Sciatic nerve (tissue), 2 donors: ENCODE data around the gene ANO2. TPM values are rescaled to one million over a fixed set of nuclear protein-coding genes. Genes with fewer than 3 reads are reported as not detected.
A peak's percentile ranks its signal among the peaks of the same experiment; 100 is the strongest.

Experiments
- ATAC-seq: fragments of 200-7000 bp; cut with Tn5 transposase; one replicate; pipeline ENCODE4 v1.9.1; 2020; ENCODE audit warnings: mild to moderate bottlenecking, moderate library complexity
- DNase-seq: peaks from one replicate; pipeline ENCODE4 v3.0.0-alpha.2; 2020; ENCODE audit warnings: low spot score
- intact Hi-C: fragments of 100-400 bp; cut with DNase I; formaldehyde crosslinking; loops from one replicate; pipeline ENCODE4 v1.14.2; 2022
- total RNA-seq: library from RNA; stranded (reverse); fragmentation: NEBNext Ultra II Directional; extraction: Animal tissue kit (Norgen Biotek cat#: 25700); gene quantifications from one replicate; pipeline ENCODE4 v1.2.1, GENCODE V29; 2021
- donor health status: DM: no; HTN: no; CAD: no.
- donor health status: DM: no; HTN: no; CAD: no.

The ANO2 gene
- total RNA-seq, 1 donor from 2014 or later: 30.4 TPM

DNA sequence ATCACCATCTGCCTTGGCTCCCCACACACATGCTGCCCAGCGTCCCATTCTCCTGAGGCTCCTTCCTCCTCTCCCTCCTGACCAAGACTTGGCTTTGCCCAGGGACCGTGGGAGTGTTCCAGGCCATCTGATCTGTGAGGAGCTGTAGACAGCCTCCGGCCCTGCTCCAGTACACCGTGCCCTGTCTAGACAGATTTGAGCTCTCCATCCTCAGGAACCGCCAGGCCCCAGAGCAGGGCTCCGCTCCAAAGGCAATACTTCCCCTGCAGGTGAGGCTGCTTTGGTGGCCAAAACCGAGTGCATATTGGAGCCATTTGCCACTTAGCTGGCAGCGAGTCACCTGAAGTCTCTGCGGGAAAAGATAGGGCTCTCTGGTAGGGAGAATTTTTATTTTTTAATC is 147.4 kb downstream of the ANO2 start:
- no peak for ATAC-seq

GRCh38 chr12:5796959-5797225 is 148.2 kb downstream of the ANO2 start:
- DNase-seq: no peak

More for the DNA sequence above, 147.4 kb downstream of the ANO2 start:
- intact Hi-C loops: no loop called here
- no peak for DNase-seq

GRCh38 chr12:5796171-5796958 is 148.7 kb downstream of the ANO2 start:
- DNase-seq (no peak), ATAC-seq (peak; percentile 59)
- intact Hi-C loops: no loop called here

More at GRCh38 chr12:5796959-5797225, 148.2 kb downstream of the ANO2 start:
- no peak for ATAC-seq
- intact Hi-C loops: no loop called here

DNA sequence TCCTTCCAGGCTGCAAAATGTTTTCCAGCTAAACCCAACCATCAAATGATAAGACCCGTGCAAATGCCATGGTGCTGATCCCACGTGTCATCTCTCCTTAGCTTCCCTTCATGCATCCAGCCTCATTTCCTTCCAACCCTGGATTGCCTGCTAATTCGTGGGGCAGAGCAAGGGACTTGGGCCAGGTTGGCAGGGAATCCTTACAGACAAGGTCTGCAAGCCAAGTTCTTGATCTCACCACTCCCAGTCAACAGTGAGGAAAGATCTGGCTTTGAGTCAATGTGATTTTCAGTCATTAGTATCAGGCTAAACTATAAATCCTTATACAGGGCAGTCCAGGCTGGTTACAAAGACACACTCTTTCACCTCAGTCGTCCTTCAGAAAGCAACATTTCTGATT is 150.9 kb downstream of the ANO2 start:
- DNase-seq (no peak), ATAC-seq (no peak)
- intact Hi-C loops: no loop called here

GRCh38 chr12:5792343-5792742 is 152.7 kb downstream of the ANO2 start:
- intact Hi-C loops: no loop called here
- DNase-seq (no peak), ATAC-seq (no peak)

DNA sequence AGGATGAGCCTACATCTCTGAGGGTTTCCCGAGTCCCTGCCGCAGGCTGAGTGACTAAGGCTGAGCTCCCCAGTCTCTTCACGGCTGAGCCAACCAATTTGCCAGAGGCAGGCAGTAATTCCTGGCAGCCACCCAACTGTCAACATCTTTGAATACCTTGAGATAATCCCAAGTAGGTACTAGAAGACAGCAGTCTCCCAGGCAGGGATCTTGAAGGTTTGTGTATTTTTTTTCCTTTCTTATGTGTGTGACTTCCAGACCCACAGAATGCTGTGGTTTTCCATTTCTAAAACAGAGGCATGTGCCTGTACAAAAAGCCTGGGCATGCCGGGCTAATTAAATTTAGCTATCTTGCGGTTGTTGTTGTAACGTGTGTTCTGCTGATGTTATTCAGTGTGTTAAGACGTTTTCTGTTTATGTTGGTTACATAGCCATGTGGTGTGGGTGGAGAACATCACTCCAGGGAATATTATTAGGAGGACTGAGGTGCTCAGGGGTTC is 155.5 kb downstream of the ANO2 start:
- DNase-seq: no peak
- ATAC-seq: no peak
- intact Hi-C loops: no loop called here

GRCh38 chr12:5787828-5788227 is 157.2 kb downstream of the ANO2 start:
- ATAC-seq: no peak
- no peak for DNase-seq
- intact Hi-C loops: no loop called here

DNA sequence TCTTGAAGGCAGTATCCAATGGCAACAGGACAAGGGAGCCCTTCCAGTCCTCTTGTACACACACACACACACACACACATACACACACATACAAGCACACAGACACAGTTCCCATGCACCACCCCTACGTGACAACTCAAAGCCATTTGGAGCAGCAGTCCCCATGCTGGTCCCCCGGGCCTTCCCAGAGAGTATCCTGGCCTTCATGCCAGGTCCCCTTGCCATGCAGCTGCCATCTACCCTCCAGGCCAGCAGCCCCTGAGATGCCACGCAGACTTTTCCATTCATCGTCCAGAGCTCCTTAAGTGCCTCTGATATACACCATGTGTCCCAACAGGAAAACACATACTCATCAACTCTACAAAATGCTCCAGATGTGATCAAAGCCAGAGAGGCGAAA is 159.5 kb downstream of the ANO2 start:
- ATAC-seq: no peak
- intact Hi-C loops: no loop called here
- no peak for DNase-seq

DNA sequence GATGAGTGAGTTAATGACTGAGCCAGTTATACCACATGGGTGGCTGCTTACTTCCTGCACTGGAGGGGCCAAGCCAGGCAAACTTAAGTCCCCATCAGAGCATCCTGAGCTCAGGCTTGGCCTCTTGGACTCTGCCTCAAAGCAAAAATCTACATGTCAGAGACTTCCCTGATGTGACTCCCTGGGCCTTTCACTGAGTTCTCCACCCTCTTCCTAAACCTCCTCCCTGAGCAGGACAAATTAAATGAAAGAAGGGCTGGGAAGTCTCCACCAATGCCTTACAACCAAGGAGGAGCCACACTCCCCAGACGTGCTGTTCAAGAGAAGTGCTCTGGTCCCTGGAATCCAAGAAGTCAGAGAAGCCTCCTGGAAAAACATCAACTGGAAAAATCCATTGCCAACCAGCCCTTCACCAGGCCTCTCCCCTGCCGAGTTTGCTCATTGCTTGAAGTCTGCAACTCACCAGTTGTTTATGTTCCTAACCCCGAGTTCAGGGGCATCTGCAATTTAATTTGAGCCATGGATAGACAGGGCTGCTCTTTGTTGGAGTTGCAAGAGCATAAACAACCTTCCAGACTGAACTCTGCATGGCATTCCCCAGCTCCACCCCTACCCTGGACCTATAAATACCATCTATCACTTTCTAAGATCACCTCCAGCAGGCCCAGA is 160.5 kb downstream of the ANO2 start:
- ATAC-seq (no peak), DNase-seq (no peak)
- intact Hi-C loops: no loop called here

DNA sequence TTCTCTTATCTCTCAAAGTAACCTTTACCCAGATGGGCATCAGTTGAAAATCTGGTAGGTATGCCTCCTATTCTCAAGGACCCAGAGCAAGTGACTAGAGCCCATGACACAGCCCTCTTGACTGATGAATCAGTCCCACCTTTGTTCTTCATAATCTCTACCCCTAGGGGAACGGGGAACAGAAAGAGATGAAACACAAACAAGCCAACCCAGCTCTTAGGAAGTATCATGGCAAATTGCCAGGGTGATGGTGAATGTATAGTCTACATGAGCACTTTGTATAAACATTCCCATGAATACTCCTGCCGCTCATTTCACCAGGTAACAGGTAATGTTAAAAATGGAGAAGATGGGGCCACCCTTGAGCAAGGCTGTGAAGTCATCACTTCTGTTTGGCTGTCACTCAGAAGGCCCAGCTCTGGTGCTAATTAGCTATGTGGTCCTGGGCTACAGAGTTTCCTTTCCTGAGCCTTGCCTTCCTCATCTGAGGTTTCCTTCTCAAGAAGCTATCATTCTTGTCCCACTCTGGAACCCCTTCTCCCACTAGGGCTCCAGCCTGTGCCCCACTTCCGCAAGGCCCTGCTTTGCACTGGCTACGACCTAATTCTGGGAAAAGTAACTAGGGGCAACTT is 161.7 kb downstream of the ANO2 start:
- DNase-seq: no peak
- intact Hi-C loops: no loop called here
- no peak for ATAC-seq

DNA sequence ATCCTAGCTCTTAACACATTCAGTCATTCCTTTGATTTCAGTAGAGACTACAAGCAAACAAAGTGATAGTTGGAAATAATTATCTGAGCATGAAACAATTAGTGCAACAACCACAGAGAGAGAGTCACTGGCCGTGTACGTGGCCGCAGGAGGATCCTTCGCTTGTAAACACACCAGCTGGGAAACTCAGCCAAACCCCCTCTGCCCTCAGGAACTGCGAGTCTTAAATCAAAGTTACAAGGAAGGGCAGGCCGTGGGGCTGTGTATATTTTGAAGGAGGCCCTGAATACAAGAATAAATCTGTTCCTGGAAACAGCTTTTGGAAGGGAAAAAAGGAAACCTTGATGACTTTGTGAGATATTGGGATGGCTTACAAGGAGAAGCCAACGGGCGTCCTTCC is 164.5 kb downstream of the ANO2 start:
- DNase-seq: no peak

GRCh38 chr12:5779401-5779800 is 165.7 kb downstream of the ANO2 start:
- ATAC-seq: no peak
- intact Hi-C loops: no loop called here
- no peak for DNase-seq

More for the DNA sequence above, 164.5 kb downstream of the ANO2 start:
- no peak for ATAC-seq
- intact Hi-C loops: no loop called here

DNA sequence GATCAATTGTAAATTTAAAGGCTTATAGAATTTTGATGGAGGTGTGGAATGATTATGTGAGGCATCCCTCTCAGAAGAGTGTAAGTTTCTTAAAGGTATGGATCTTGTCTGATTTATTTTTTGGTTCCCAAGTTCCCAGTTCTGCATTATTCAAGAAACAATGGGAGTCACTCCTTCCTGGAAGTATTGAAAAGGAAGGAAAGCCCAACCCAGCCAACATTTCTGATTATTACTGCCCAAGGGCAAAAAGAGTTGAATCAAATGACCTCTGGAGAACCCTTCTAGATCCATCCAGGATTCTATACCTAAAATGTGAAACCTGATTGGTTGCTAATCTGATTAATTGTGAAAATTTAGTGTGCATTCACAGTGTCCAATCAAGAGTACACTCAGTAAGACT is 166.2 kb downstream of the ANO2 start:
- ATAC-seq (no peak), DNase-seq (no peak)
- intact Hi-C loops: no loop called here

GRCh38 chr12:5777451-5777850 is 167.6 kb downstream of the ANO2 start:
- ATAC-seq: no peak
- intact Hi-C loops: no loop called here
- no peak for DNase-seq

- DNase-seq (no peak), ATAC-seq (no peak)
- intact Hi-C loops: no loop called here
These were observed 169.0 kb downstream of the ANO2 start for GRCh38 chr12:5776091-5776490.

DNA sequence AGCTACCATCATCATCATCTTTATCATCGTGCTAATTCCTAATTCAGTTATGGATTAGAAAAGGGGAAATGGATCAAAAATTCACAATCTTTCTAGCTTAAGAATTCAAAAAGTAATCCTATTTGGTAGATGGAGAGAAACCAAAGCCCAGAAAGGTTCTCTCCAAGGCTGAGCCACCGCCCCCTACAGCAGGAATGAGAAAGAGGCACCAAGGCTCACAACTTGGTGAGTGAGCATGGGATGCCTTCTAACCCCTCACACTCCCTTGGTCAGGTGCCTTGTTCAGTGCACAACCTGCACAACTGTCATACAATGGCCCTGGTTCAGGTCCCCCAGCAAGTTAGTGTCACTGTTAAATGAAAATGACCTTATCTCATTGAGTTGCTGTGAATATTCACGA is 171.5 kb downstream of the ANO2 start:
- no peak for DNase-seq
- no peak for ATAC-seq
- intact Hi-C loops: no loop called here

DNA sequence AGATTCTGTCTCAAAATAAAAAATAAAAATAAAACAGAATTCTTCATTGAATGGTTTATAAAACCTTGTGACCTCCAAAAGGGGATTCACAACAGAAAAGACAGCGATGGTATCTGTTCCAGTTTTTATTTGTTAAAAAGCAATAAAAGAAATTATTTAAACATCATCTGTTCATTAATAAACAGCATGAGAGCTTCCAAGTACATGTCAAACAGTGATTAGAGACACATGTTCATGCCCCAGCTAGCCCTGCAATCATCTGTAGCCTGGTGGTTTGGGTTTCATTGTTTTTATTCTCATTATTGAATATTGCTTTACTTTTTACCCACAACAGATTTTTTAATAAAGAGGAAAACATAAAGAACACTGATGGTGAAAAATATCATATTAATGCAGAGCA is 173.3 kb downstream of the ANO2 start:
- DNase-seq: no peak
- intact Hi-C loops: no loop called here
- no peak for ATAC-seq

DNA sequence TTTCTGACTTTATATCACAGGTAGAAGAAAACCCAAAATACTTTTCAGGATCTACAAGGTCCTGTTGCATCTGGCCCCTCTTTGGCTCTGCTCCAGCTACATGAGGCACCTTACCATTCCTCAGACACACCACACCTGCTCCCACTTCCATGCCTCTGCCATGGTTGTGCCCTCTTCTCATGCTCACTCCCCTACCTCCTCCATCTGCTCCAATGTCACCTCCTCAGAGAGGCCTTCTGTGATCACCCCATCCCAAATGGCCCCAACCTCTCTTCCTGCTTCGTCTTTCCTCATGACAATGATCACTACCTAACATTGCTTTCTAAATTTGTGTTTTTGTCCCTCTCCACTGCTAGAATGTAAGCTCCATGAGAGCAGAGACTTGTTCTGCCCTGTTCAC is 174.3 kb downstream of the ANO2 start:
- intact Hi-C loops: no loop called here
- ATAC-seq: no peak
- no peak for DNase-seq

DNA sequence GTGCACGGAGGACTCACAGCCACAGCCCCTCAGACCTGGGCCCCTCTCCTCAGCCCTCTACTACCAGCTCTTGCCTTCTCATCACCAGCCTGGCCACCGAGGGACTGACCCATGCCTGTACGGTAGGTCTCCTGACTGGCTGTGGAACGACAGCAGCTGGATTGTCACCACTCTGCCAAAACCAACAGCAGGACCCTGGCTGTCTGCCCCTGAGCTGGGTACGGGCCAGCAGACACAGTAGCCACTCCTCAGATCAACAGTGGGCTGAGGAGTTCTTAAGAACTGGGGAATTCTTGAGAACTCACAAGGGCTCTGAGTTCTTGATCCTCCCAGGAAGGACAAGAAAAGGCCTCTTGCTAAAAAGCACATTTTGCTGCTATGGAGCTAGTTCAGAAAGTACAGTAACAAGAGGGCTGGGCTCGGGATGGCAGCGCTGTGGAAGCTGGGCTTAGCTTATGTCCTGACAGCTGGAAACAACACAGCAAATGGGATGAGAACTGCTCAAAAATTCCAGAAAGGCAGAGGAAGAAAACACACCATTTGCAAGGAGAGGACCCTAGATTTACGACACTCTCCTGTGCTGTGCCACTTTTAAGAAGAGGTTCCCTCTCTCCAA is 176.4 kb downstream of the ANO2 start:
- DNase-seq: no peak
- intact Hi-C loops: no loop called here
- no peak for ATAC-seq

DNA sequence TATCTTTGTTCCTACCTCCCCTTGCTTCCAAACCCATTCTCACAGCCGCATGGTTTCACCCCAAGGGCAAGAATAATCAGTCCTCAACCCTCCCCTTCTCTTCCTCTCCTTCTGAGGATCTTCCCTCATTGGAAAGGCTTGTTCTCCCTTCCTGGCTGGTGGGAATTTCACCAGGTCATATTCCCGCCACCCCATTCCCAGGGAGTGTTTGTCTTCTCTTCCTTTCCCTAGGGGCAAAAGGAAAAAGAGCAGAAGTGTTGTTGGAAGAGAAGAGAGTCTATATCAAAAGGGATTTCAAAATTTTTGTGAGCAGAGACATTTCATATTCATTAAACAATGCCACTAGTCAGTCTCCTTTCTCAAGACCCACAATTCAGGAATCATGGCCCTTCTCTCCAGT is 176.9 kb downstream of the ANO2 start:
- ATAC-seq (no peak), DNase-seq (no peak)
- intact Hi-C loops: no loop called here
